ENCODE data around the gene HDAC4.

HDAC4 gene

GRCh38 chr2:239026711-239027361 lies 374.0 kb downstream of the HDAC4 start:
- TF ChIP-seq CTCF (IDR thresholded peaks at IDR 0.05; ENCODE audit: borderline replicate concordance, control extremely low read depth, extremely low read depth, insufficient read depth, missing control alignments), result no peak
- no peak for DNase-seq (ENCODE audit: low spot score)
- in situ Hi-C loops (cut with MboI; ENCODE audit: low sequenced_read_pairs, unreplicated experiment), result loop anchor here (25.0 kb wide), 1 partner anchor 960 kb away; no protein-coding TSS in a partner anchor

- no peak for DNase-seq (ENCODE audit: low spot score)
- in situ Hi-C loops (cut with MboI; ENCODE audit: low sequenced_read_pairs, unreplicated experiment), result loop anchor here (25.0 kb wide), 1 partner anchor 961 kb away; no protein-coding TSS in a partner anchor
- no peak for TF ChIP-seq CTCF (IDR thresholded peaks at IDR 0.05; ENCODE audit: borderline replicate concordance, control extremely low read depth, extremely low read depth, insufficient read depth, missing control alignments)
Observed at GRCh38 chr2:239025951-239026461, 374.8 kb downstream of the HDAC4 start.

- in situ Hi-C loops (cut with MboI; ENCODE audit: low sequenced_read_pairs, unreplicated experiment), result loop anchor here (25.0 kb wide), 1 partner anchor 962 kb away; no protein-coding TSS in a partner anchor
- no peak for DNase-seq (ENCODE audit: low spot score)
- TF ChIP-seq CTCF (IDR thresholded peaks at IDR 0.05; ENCODE audit: borderline replicate concordance, control extremely low read depth, extremely low read depth, insufficient read depth, missing control alignments), result no peak
Observed at GRCh38 chr2:239025096-239025801, 375.6 kb downstream of the HDAC4 start.

DNA sequence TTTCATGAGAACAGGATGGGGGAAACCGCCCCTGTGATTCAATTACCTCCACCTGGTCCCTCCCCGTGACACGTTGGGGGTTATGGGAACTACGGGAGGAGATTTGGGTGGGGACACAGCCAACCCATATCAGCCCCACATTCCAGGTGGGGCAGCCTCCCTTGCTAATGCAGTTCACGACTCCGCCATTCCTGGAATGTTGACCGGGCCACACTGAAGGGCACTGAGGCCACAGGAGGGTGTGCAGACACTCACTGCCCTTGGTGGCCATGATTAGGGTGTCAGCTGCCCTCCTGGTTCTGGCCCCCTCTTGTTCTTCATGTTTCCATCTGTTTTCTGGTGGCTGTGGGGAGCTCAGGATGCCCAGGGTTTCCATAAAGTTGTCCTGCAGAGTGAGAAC lies 376.6 kb downstream of the HDAC4 start:
- no peak for TF ChIP-seq CTCF (IDR thresholded peaks at IDR 0.05; ENCODE audit: borderline replicate concordance, control extremely low read depth, extremely low read depth, insufficient read depth, missing control alignments)
- no peak for DNase-seq (ENCODE audit: low spot score)
- in situ Hi-C loops (cut with MboI; ENCODE audit: low sequenced_read_pairs, unreplicated experiment), result no loop called here

DNA sequence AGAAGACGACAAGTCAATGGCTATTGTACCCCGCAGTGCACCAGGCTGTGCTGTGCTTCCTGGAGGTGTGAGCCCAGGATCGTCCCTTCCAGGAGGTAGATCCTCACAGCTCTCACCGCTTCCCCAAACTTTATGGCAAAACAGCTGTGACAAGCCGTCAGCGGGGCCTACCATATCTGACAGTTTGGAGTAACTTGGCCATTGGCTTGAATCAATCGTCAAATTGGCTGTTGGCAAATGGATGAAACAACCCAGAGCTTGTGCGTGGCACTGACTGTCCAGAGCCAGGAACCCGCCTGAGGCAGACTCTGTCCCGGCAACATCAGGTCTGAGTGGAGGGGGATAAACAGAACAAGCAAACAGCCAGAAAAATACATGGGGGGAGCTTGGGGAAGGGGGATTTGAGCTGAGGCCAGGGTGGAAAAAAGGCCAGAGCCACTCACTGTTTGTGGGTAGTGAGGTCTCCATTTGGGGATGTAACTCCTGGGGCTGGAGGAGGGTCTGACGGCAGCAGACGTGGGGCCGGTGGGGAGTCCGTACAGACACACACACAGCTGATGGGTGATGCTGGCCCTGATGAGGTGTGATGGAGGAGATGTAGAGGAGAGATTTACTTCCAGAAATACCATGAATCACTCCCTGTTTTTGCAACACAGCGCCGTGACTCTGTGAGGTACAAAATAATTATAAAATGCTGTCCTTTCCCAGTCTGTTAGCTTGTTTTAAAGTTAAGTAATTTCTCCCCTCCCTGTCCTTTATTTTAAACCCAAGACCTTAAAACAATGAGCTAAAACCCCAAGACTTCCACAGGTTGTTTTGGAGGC lies 378.2 kb downstream of the HDAC4 start:
- no peak for TF ChIP-seq CTCF (IDR thresholded peaks at IDR 0.05; ENCODE audit: borderline replicate concordance, control extremely low read depth, extremely low read depth, insufficient read depth, missing control alignments)
- DNase-seq (ENCODE audit: low spot score), result no peak
- in situ Hi-C loops (cut with MboI; ENCODE audit: low sequenced_read_pairs, unreplicated experiment), result no loop called here

Measured in GM13976 (cell line).